Neural progenitor cell (in vitro differentiated cells): Measurements from ENCODE around the gene FBF1. TPM values are rescaled to one million over a fixed set of nuclear protein-coding genes. Genes with fewer than 3 reads are reported as not detected.

ENCODE experiments used
- DNase-seq: peaks from one replicate; pipeline ENCODE4 v3.0.0-alpha.2; 2016; ENCODE audit warnings: low spot score
- H2AFZ ChIP-seq: fragments of 200-600 bp; sonication (generic); replicated peaks from 2 replicates; pipeline ENCODE4 v1.6.1; 2016; ENCODE audit warnings: antibody characterized with exemption
- H3F3A ChIP-seq: fragments of 200-600 bp; sonication (generic); 2 replicates; pipeline ENCODE4 v1.6.1; 2016; ENCODE audit warnings: antibody characterized with exemption, low read depth
- H3K27ac ChIP-seq: fragments of 200-600 bp; sonication (generic); 2 replicates; pipeline ENCODE4 v1.5.1; 2016; ENCODE audit warnings: mild to moderate bottlenecking
- H3K27me3 ChIP-seq: fragments of 200-600 bp; sonication (generic); 2 replicates; pipeline ENCODE4 v1.6.1; 2016; ENCODE audit warnings: mild to moderate bottlenecking, moderate library complexity
- H3K36me3 ChIP-seq: fragments of 200-600 bp; sonication (generic); 2 replicates; pipeline ENCODE4 v1.5.1; 2016
- H3K4me1 ChIP-seq: fragments of 200-600 bp; sonication (generic); 2 replicates; pipeline ENCODE4 v1.6.1; 2016; ENCODE audit warnings: mixed run types
- H3K4me2 ChIP-seq: fragments of 200-600 bp; sonication (generic); 2 replicates; pipeline ENCODE4 v1.6.1; 2016
- H3K4me3 ChIP-seq: fragments of 200-600 bp; sonication (generic); 2 replicates; pipeline ENCODE4 v1.5.1; 2016
- H3K79me2 ChIP-seq: fragments of 200-600 bp; sonication (generic); 2 replicates; pipeline ENCODE4 v1.6.1; 2016; ENCODE audit warnings: low read depth
- H3K9ac ChIP-seq: fragments of 200-600 bp; sonication (generic); 2 replicates; pipeline ENCODE4 v1.6.1; 2016
- H3K9me3 ChIP-seq: fragments of 200-600 bp; sonication (generic); 2 replicates; pipeline ENCODE4 v1.5.1; 2016; ENCODE audit warnings: low read depth
- H4K20me1 ChIP-seq: fragments of 200-600 bp; sonication (generic); 2 replicates; pipeline ENCODE4 v1.6.1; 2016; ENCODE audit warnings: low read depth
- H3K27ac Mint-ChIP-seq: 3 replicates; pipeline ENCODE4 v1.8.0; 2021; ENCODE audit warnings: mixed read lengths
- H3K27me3 Mint-ChIP-seq: 2 replicates; pipeline ENCODE4 v1.8.0; 2022; ENCODE audit warnings: low read depth, mild to moderate bottlenecking, inconsistent platforms, moderate library complexity, mixed read lengths; ENCODE audit not compliant: insufficient read depth
- H3K36me3 Mint-ChIP-seq: 3 replicates; pipeline ENCODE4 v1.8.0; 2021; ENCODE audit warnings: mixed read lengths
- H3K4me1 Mint-ChIP-seq: 3 replicates; pipeline ENCODE4 v1.8.0; 2021; ENCODE audit warnings: mixed read lengths
- H3K4me3 Mint-ChIP-seq: 3 replicates; pipeline ENCODE4 v1.8.0; 2021; ENCODE audit warnings: mild to moderate bottlenecking, moderate library complexity, mixed read lengths
- H3K9me3 Mint-ChIP-seq: 3 replicates; pipeline ENCODE4 v1.8.0; 2020; ENCODE audit warnings: mixed read lengths
- CTCF ChIP-seq: fragments of 200-600 bp; sonication (generic); IDR thresholded peaks from 2 replicates; pipeline ENCODE4 v1.5.1; 2017; ENCODE audit warnings: antibody characterized with exemption, mild to moderate bottlenecking
- EZH2 ChIP-seq: fragments of 200-600 bp; sonication (generic); IDR thresholded peaks from 2 replicates; pipeline ENCODE4 v1.6.1; 2017; ENCODE audit warnings: antibody characterized with exemption, mild to moderate bottlenecking, moderate library complexity
- EZH2phosphoT487 ChIP-seq: fragments of 200-600 bp; sonication (generic); IDR thresholded peaks from 2 replicates; pipeline ENCODE4 v1.6.1; 2017; ENCODE audit warnings: antibody characterized with exemption
- total RNA-seq: library from RNA; depleted of rRNA; stranded (reverse); fragments of >200 nt; gene quantifications from 2 replicates; pipeline ENCODE4 v1.2.3, GENCODE V29; 2015; ENCODE audit warnings: low replicate concordance

The FBF1 gene
- total RNA-seq, 1 donor from 2014 or later: 11.2 TPM

- DNase-seq: no peak
- Mint-ChIP-seq H3K9me3 (no peaks in the 10 kb centered on the region), H3K4me1 (no peaks in the 10 kb centered on the region), H3K27ac (no peak overlapping the region), H3K27me3 (peaks cover 3% of the 10 kb centered on the region), H3K36me3 (peaks cover 4% of the 10 kb centered on the region), H3K4me3 (no peak overlapping the region)
- Histone ChIP-seq H3K27me3 (no peaks in the 10 kb centered on the region), H3K36me3 (no peaks in the 10 kb centered on the region), H3F3A (no peaks in the 10 kb centered on the region), H3K9me3 (no peaks in the 10 kb centered on the region), H4K20me1 (no peaks in the 10 kb centered on the region), H2AFZ (no peak overlapping the region), H3K79me2 (no peaks in the 10 kb centered on the region), H3K9ac (no peak overlapping the region), H3K27ac (no peak overlapping the region), H3K4me1 (no peaks in the 10 kb centered on the region), H3K4me2 (no peak overlapping the region), H3K4me3 (no peak overlapping the region)
- TF ChIP-seq EZH2phosphoT487 (no peak), EZH2 (no peak), CTCF (no peak)
Measured at GRCh38 chr17:75917917-75918445, 22.9 kb downstream of the FBF1 start.

- H3F3A ChIP-seq: no peaks in the 10 kb centered on the region
- DNase-seq: no peak
- peaks cover 3% of the 10 kb centered on the region for H3K27me3 Mint-ChIP-seq
- peaks cover 4% of the 10 kb centered on the region for H3K36me3 Mint-ChIP-seq
- H3K4me3 ChIP-seq: no peak overlapping the region
- no peak for TF ChIP-seq CTCF
- no peak for TF ChIP-seq EZH2
- TF ChIP-seq EZH2phosphoT487: no peak
- no peaks in the 10 kb centered on the region for H3K4me1 ChIP-seq
- no peaks in the 10 kb centered on the region for H3K9me3 Mint-ChIP-seq
- no peak overlapping the region for H3K4me2 ChIP-seq
- H3K79me2 ChIP-seq: no peaks in the 10 kb centered on the region
- H2AFZ ChIP-seq: no peak overlapping the region
- H3K4me1 Mint-ChIP-seq: no peaks in the 10 kb centered on the region
- H3K27ac ChIP-seq: no peak overlapping the region
- no peak overlapping the region for H3K4me3 Mint-ChIP-seq
- H3K36me3 ChIP-seq: no peaks in the 10 kb centered on the region
- no peak overlapping the region for H3K27ac Mint-ChIP-seq
- H3K9ac ChIP-seq: no peak overlapping the region
- no peaks in the 10 kb centered on the region for H4K20me1 ChIP-seq
- no peaks in the 10 kb centered on the region for H3K27me3 ChIP-seq
- H3K9me3 ChIP-seq: no peaks in the 10 kb centered on the region
Measured at GRCh38 chr17:75917141-75917916, 23.5 kb downstream of the FBF1 start.

GRCh38 chr17:75915268-75915667 is 25.6 kb downstream of the FBF1 start:
- no peak overlapping the region for H3K27ac ChIP-seq
- H3K36me3 ChIP-seq: no peaks in the 10 kb centered on the region
- H3K27me3 ChIP-seq: no peaks in the 10 kb centered on the region
- no peak overlapping the region for H3K9ac ChIP-seq
- H3K4me3 ChIP-seq: no peak overlapping the region
- no peak overlapping the region for H3K4me3 Mint-ChIP-seq
- H3K4me2 ChIP-seq: no peak overlapping the region
- no peaks in the 10 kb centered on the region for H3K9me3 ChIP-seq
- H3F3A ChIP-seq: peaks cover 7% of the 10 kb centered on the region
- no peaks in the 10 kb centered on the region for H3K4me1 Mint-ChIP-seq
- H3K36me3 Mint-ChIP-seq: peaks cover 4% of the 10 kb centered on the region
- DNase-seq: no peak
- no peak overlapping the region for H3K27ac Mint-ChIP-seq
- TF ChIP-seq CTCF: no peak
- TF ChIP-seq EZH2phosphoT487: no peak
- TF ChIP-seq EZH2: no peak
- H3K4me1 ChIP-seq: no peaks in the 10 kb centered on the region
- no peaks in the 10 kb centered on the region for H3K79me2 ChIP-seq
- H3K27me3 Mint-ChIP-seq: peaks cover 3% of the 10 kb centered on the region
- H3K9me3 Mint-ChIP-seq: no peaks in the 10 kb centered on the region
- H4K20me1 ChIP-seq: no peaks in the 10 kb centered on the region
- H2AFZ ChIP-seq: no peak overlapping the region
